Spleen (tissue), 7 donors: ENCODE measurements around the gene AGBL1.

Experiments used
- POLR2AphosphoS5 ChIP-seq, 3 donors: sonication (generic); formaldehyde crosslinking; IDR thresholded peaks; one replicate each; pipeline ENCODE4 v1.5.1; 2017; ENCODE audit warnings: antibody characterized with exemption in 3 of 3
- TF ChIP-seq, protein P1 (sequence below), 11 experiments: fragments of 200-600 bp in 7 of 11; fragments of 450-650 bp in 4 of 11; sonication (generic) in 4 of 11; IDR thresholded peaks in 8 of 11; conservative IDR thresholded peaks in 3 of 11; 1 replicate in 7 of 11; 2 replicates in 4 of 11; pipeline versions ENCODE4 v1.4.0 to v1.8.0; 2016 to 2021; ENCODE audit warnings: antibody characterized with exemption in 11 of 11, inconsistent platforms in 4 of 11, mild to moderate bottlenecking in 1 of 11
- donor health status: DM: no; HTN: no; CAD: no; lungs with moderate emphysema.
- donor health status: DM: no; HTN: no; CAD: no.
- donor health status: DM: no; HTN: no; CAD: no.

DNA sequence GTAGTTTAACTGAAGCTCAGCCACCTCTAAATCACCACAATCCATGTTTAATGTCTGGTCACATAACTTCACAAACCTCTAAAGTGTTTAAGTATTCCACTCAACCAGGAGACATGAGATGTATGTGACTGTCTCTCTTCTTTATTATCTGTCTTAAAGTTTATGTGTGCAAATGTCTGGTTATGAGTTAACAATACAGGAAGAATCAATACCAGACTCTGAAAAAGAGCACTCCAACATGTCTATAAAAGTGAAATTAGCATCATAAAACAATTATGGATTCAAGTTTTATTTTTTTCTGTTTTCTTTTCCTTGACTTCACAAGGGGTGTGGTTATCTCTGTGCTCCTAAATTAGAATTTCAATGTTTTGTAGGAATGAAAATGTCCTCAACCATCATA lies 44.8 kb upstream of the AGBL1 start:
- TF ChIP-seq, protein P1, sequence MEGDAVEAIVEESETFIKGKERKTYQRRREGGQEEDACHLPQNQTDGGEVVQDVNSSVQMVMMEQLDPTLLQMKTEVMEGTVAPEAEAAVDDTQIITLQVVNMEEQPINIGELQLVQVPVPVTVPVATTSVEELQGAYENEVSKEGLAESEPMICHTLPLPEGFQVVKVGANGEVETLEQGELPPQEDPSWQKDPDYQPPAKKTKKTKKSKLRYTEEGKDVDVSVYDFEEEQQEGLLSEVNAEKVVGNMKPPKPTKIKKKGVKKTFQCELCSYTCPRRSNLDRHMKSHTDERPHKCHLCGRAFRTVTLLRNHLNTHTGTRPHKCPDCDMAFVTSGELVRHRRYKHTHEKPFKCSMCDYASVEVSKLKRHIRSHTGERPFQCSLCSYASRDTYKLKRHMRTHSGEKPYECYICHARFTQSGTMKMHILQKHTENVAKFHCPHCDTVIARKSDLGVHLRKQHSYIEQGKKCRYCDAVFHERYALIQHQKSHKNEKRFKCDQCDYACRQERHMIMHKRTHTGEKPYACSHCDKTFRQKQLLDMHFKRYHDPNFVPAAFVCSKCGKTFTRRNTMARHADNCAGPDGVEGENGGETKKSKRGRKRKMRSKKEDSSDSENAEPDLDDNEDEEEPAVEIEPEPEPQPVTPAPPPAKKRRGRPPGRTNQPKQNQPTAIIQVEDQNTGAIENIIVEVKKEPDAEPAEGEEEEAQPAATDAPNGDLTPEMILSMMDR (IDR thresholded peaks at IDR 0.05 in 8 of 11, conservative IDR thresholded peaks at IDR 0.05 in 3 of 11), result no peak
- no peak for TF ChIP-seq POLR2AphosphoS5 (IDR thresholded peaks at IDR 0.05)
